HepG2 (cell line): Measurements from ENCODE around the gene GTPBP6.

ENCODE experiments used
- CBX5 ChIP-seq: sonication (generic); formaldehyde crosslinking; IDR thresholded peaks from 2 replicates; pipeline ENCODE4 v1.4.0; 2020; ENCODE audit warnings: missing genetic modification reagents, borderline replicate concordance
- EZH2 ChIP-seq: conservative IDR thresholded peaks from 2 replicates; pipeline ENCODE4 v1.6.1; 2012; ENCODE audit warnings: mild to moderate bottlenecking, low read depth, low read length, moderate library complexity
- JUNB ChIP-seq: sonication (generic); formaldehyde crosslinking; IDR thresholded peaks from 2 replicates; pipeline ENCODE4 v1.8.0; 2022; ENCODE audit warnings: missing genetic modification reagents, mild to moderate bottlenecking, borderline replicate concordance
- POLR2AphosphoS5 ChIP-seq: IDR thresholded peaks from 2 replicates; pipeline ENCODE4 v1.6.1; 2012; ENCODE audit warnings: low read depth, low read length
- POLR2G ChIP-seq: fragments of 200-400 bp; formaldehyde crosslinking; IDR thresholded peaks from 2 replicates; pipeline ENCODE4 v1.6.1; 2018; ENCODE audit warnings: mild to moderate bottlenecking, low read depth, low read length, moderate library complexity
- SUZ12 ChIP-seq: fragments of 150-350 bp; IDR thresholded peaks from 2 replicates; pipeline ENCODE4 v1.6.1; 2014; ENCODE audit warnings: low read depth, low read length
- TF ChIP-seq, protein P1 (sequence below): IDR thresholded peaks from 2 replicates; pipeline ENCODE4 v1.6.1; 2016; ENCODE audit warnings: low read depth
- TF ChIP-seq, protein P2 (sequence below): sonication (generic); formaldehyde crosslinking; IDR thresholded peaks from 2 replicates; pipeline ENCODE4 v1.5.0; 2020; ENCODE audit warnings: mild to moderate bottlenecking, missing genetic modification reagents, moderate library complexity

DNA sequence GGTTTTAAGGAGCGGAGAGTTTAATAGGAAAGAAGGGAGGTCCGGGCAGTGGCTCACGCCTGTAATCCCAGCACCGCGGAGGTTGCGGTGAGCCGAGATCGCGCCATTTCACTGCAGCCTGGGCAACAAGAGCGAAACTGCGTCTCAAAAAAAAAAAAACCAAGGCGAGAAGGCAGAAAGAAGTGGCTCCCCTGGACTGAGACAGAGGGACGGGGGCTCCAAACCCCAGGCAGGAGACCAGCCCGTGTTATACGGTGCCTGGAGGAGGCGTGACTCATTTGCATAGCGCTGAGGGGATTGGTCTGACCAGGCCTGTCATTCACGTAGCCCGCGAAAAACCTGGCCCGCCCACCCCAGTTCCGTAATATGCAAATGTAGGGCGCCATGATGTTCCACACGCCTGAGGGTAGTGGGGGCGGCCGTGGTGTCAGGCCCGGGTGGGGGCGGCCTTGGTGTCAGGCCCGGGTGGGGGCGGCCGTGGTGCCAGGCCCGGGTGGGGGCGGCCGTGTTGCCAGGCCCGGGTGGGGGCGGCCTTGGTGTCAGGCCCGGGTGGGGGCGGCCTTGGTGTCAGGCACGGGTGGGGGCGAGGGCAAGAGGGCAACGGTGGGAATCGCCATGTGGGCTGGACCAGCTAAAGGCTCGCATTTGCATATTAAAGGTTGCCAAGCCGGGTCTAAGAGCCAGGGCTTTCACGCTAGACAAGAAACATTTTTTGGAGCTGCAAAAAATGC lies 35.3 kb downstream of the GTPBP6 start:
- no peak for TF ChIP-seq EZH2
- TF ChIP-seq, protein P1, sequence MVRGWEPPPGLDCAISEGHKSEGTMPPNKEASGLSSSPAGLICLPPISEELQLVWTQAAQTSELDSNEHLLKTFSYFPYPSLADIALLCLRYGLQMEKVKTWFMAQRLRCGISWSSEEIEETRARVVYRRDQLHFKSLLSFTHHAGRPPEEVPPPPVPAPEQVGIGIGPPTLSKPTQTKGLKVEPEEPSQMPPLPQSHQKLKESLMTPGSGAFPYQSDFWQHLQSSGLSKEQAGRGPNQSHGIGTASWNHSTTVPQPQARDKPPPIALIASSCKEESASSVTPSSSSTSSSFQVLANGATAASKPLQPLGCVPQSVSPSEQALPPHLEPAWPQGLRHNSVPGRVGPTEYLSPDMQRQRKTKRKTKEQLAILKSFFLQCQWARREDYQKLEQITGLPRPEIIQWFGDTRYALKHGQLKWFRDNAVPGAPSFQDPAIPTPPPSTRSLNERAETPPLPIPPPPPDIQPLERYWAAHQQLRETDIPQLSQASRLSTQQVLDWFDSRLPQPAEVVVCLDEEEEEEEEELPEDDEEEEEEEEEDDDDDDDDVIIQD (CRISPR knock-in tag) = no peak
- no peak for TF ChIP-seq CBX5 (CRISPR knock-in tag)
- TF ChIP-seq POLR2G = no peak
- TF ChIP-seq, protein P2, sequence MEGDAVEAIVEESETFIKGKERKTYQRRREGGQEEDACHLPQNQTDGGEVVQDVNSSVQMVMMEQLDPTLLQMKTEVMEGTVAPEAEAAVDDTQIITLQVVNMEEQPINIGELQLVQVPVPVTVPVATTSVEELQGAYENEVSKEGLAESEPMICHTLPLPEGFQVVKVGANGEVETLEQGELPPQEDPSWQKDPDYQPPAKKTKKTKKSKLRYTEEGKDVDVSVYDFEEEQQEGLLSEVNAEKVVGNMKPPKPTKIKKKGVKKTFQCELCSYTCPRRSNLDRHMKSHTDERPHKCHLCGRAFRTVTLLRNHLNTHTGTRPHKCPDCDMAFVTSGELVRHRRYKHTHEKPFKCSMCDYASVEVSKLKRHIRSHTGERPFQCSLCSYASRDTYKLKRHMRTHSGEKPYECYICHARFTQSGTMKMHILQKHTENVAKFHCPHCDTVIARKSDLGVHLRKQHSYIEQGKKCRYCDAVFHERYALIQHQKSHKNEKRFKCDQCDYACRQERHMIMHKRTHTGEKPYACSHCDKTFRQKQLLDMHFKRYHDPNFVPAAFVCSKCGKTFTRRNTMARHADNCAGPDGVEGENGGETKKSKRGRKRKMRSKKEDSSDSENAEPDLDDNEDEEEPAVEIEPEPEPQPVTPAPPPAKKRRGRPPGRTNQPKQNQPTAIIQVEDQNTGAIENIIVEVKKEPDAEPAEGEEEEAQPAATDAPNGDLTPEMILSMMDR (CRISPR knock-in tag) = no peak
- no peak for TF ChIP-seq SUZ12
- TF ChIP-seq JUNB = no peak
- no peak for TF ChIP-seq POLR2AphosphoS5
